Endothelial cell of umbilical vein (primary cell): Measurements from ENCODE around the gene DCAF7. TPM values are rescaled to one million over a fixed set of nuclear protein-coding genes. Genes with fewer than 3 reads are reported as not detected.

ENCODE experiments used
- BruUV-seq: library from RNA; stranded (reverse); fragments of 400-500 nt; replicated peaks from 2 replicates; lab custom pipeline; 2021; lab: Mats Ljungman, UMichigan
- CTCF ChIA-PET: fragments of 300-600, 350-600 bp; sonication (Branson Sonifier 250); formaldehyde crosslinking; loops from one replicate; lab custom pipeline; 2021; ENCODE audit warnings: antibody characterized with exemption, inconsistent platforms; lab: Charles Lee
- POLR2A ChIA-PET: fragments of 300-600, 350-600 bp; sonication (Branson Sonifier 250); formaldehyde crosslinking; loops from one replicate; lab custom pipeline; 2021; ENCODE audit warnings: antibody characterized with exemption, inconsistent platforms; lab: Charles Lee
- DNase-seq: peaks from one replicate; pipeline ENCODE4 v3.0.0-alpha.2; 2011; ENCODE audit warnings: low read depth, low spot score
- FAIRE-seq: peaks from 2 replicates; lab custom pipeline; 2011; peaks lifted over from hg19 to GRCh38; lab: Jason Lieb, UNC
- H2AFZ ChIP-seq: 2 replicates; pipeline ENCODE4 v1.6.0; 2012; ENCODE audit warnings: low read depth, low read length, control low read depth, inconsistent platforms
- H3K27ac ChIP-seq: 2 replicates; pipeline ENCODE4 v1.5.1; 2011; ENCODE audit warnings: low read depth, mild to moderate bottlenecking, control low read depth, low read length, moderate library complexity; ENCODE audit not compliant: insufficient read depth
- H3K27me3 ChIP-seq, 2 experiments: 2 replicates each; pipeline versions ENCODE4 v1.6.0 to v1.6.1; 2011; ENCODE audit warnings: low read length in 2 of 2, mixed read lengths in 1 of 2; ENCODE audit not compliant: control insufficient read depth in 2 of 2, insufficient read depth in 2 of 2
- H3K36me3 ChIP-seq, 2 experiments: 2 replicates in 1 of 2; 3 replicates in 1 of 2; pipeline ENCODE4 v1.5.1; 2011; ENCODE audit warnings: low read length in 2 of 2, mild to moderate bottlenecking in 1 of 2, moderate library complexity in 1 of 2; ENCODE audit not compliant: control insufficient read depth in 2 of 2, insufficient read depth in 2 of 2; ENCODE audit errors: extremely low read depth in 1 of 2
- H3K4me1 ChIP-seq: 3 replicates; pipeline ENCODE4 v1.5.1; 2011; ENCODE audit warnings: mild to moderate bottlenecking, low read length; ENCODE audit not compliant: control insufficient read depth, insufficient read depth; ENCODE audit errors: extremely low read depth
- H3K4me2 ChIP-seq: 2 replicates; pipeline ENCODE4 v1.6.1; 2011; ENCODE audit warnings: low read length, control low read depth, mixed read lengths; ENCODE audit not compliant: insufficient read depth
- H3K4me3 ChIP-seq, 3 experiments: fragments of 200-600 bp in 1 of 3; sonication (generic), shearing (Covaris generic) in 1 of 3; replicated peaks in 1 of 3; 2 replicates each; pipeline ENCODE4 v1.5.1; 2011 to 2016; ENCODE audit warnings: control low read depth in 3 of 3, low read length in 3 of 3, mild to moderate bottlenecking in 2 of 3, inconsistent platforms in 1 of 3, low read depth in 1 of 3, moderate library complexity in 1 of 3; ENCODE audit not compliant: insufficient read depth in 1 of 3
- H3K79me2 ChIP-seq: 2 replicates; pipeline ENCODE4 v1.6.0; 2012; ENCODE audit warnings: low read length, inconsistent platforms; ENCODE audit not compliant: control insufficient read depth, insufficient read depth
- H3K9ac ChIP-seq: replicated peaks from 2 replicates; pipeline ENCODE3; 2011; ENCODE audit warnings: low read length, control low read depth; ENCODE audit not compliant: insufficient read depth; ENCODE audit errors: extremely low read depth
- H3K9me1 ChIP-seq: replicated peaks from 3 replicates; pipeline ENCODE4 v1.6.0; 2011; ENCODE audit warnings: mild to moderate bottlenecking, low read length; ENCODE audit not compliant: control insufficient read depth, insufficient read depth; ENCODE audit errors: extremely low read depth
- H3K9me3 ChIP-seq: replicated peaks from 2 replicates; pipeline ENCODE4 v1.5.1; 2012; ENCODE audit warnings: low read length, inconsistent platforms; ENCODE audit not compliant: control insufficient read depth, insufficient read depth
- H4K20me1 ChIP-seq: replicated peaks from 2 replicates; pipeline ENCODE3; 2011; ENCODE audit warnings: mild to moderate bottlenecking, low read length; ENCODE audit not compliant: control insufficient read depth, insufficient read depth; ENCODE audit errors: extremely low read depth
- CTCF ChIP-seq, 2 donors: IDR thresholded peaks; 1 replicate in 1 of 2; 2 replicates in 1 of 2; pipeline ENCODE4 v1.5.1; 2011; ENCODE audit warnings: low read length in 2 of 2, mild to moderate bottlenecking in 2 of 2, moderate library complexity in 2 of 2, control low read depth in 1 of 2, inconsistent platforms in 1 of 2, low read depth in 1 of 2; ENCODE audit not compliant: insufficient read depth in 1 of 2; ENCODE audit errors: extremely low read depth in 1 of 2
- EZH2 ChIP-seq: IDR thresholded peaks from 2 replicates; pipeline ENCODE4 v1.6.1; 2012; ENCODE audit warnings: borderline replicate concordance, low read depth, mild to moderate bottlenecking, moderate library complexity, low read length, inconsistent platforms; ENCODE audit not compliant: severe bottlenecking
- FOS ChIP-seq: IDR thresholded peaks from 2 replicates; pipeline ENCODE4 v1.6.1; 2011; ENCODE audit warnings: mild to moderate bottlenecking, low read length, moderate library complexity, borderline replicate concordance; ENCODE audit not compliant: insufficient read depth
- GATA2 ChIP-seq: IDR thresholded peaks from 2 replicates; pipeline ENCODE4 v1.7.0; 2011; ENCODE audit warnings: low read depth, mild to moderate bottlenecking, moderate library complexity, mixed read lengths, low read length; ENCODE audit not compliant: insufficient read length, insufficient read depth
- JUN ChIP-seq: IDR thresholded peaks from 2 replicates; pipeline ENCODE4 v1.6.1; 2011; ENCODE audit warnings: borderline replicate concordance, low read depth; ENCODE audit not compliant: insufficient read length, insufficient read depth
- MYC ChIP-seq: IDR thresholded peaks from one replicate; pipeline ENCODE4 v1.6.1; 2011; ENCODE audit warnings: mild to moderate bottlenecking, low read depth, low read length
- POLR2A ChIP-seq: IDR thresholded peaks from 2 replicates; pipeline ENCODE4 v1.6.1; 2012; ENCODE audit warnings: low read depth, mild to moderate bottlenecking, control low read depth, low read length
- POLR2AphosphoS5 ChIP-seq: IDR thresholded peaks from 2 replicates; pipeline ENCODE4 v1.6.1; 2012; ENCODE audit warnings: low read depth, mild to moderate bottlenecking, control low read depth, low read length, moderate library complexity; ENCODE audit not compliant: insufficient read depth
- dilution Hi-C: fragments of 300-500 bp; cut with MboI; formaldehyde crosslinking; loops from one replicate; pipeline ENCODE4 v1.15.0; 2019; ENCODE audit warnings: low sequenced_read_pairs; ENCODE audit not compliant: extremely low pct_ligation_motif_present
- intact Hi-C: fragments of 100-400 bp; cut with micrococcal nuclease; formaldehyde crosslinking; loops from one replicate; pipeline ENCODE4 v1.10.0; 2022
- polyA plus RNA-seq, 4 experiments: library from polyadenylated mRNA; depleted of rRNA in 3 of 4; stranded (reverse) in 3 of 4; unstranded in 1 of 4; fragments of >200 nt; gene quantifications; 2 replicates each; pipeline versions ENCODE4 v1.2.1 to v1.2.3, GENCODE V29; 2011 to 2012; ENCODE audit warnings: missing spikeins in 1 of 4
- total RNA-seq: library from RNA; stranded (reverse); gene quantifications from 2 replicates; pipeline ENCODE4 v1.2.3, GENCODE V29; 2021
- TF ChIP-seq, protein P1 (sequence below): IDR thresholded peaks from 2 replicates; pipeline ENCODE4 v1.6.1; 2011; ENCODE audit not compliant: insufficient read depth, insufficient read length

Gene DCAF7
- total and polyA plus RNA-seq, 2 donors (not counting 3 experiments of a cell fraction or from before 2014, with no cell fraction given): 82.8 to 100 TPM

GRCh38 chr17:63555500-63556156 lies 5.4 kb downstream of the DCAF7 start:
- Histone ChIP-seq H4K20me1 (peaks cover 18% of the 10 kb centered on the region), H3K4me3 (no peak overlapping the region), H3K27me3 (no peaks in the 10 kb centered on the region), H3K36me3 (no peaks in the 10 kb centered on the region), H2AFZ (no peak overlapping the region), H3K27ac (no peak overlapping the region), H3K4me1 (peaks cover 9% of the 10 kb centered on the region), H3K79me2 (peaks cover 95% of the 10 kb centered on the region), H3K9me1 (no peaks in the 10 kb centered on the region), H3K9ac (no peak overlapping the region), H3K9me3 (no peaks in the 10 kb centered on the region), H3K4me2 (no peak overlapping the region)
- DNase-seq (no peak), FAIRE-seq (no peak)
- TF ChIP-seq POLR2A (no peak), JUN (no peak), CTCF (IDR thresholded peaks at IDR 0.05; ENCODE audit: extremely low read depth in 1 of 2, insufficient read depth in 1 of 2, low read depth in 1 of 2, low read length in 2 of 2) (no peak), POLR2AphosphoS5 (no peak), GATA2 (no peak), FOS (no peak), EZH2 (no peak), MYC (no peak)
- TF ChIP-seq, protein P1, sequence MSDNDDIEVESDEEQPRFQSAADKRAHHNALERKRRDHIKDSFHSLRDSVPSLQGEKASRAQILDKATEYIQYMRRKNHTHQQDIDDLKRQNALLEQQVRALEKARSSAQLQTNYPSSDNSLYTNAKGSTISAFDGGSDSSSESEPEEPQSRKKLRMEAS: no peak
- POLR2A ChIA-PET: no interaction called here
- dilution Hi-C loops: no loop called here
- intact Hi-C loops: no loop called here
- CTCF ChIA-PET: interaction anchor here (1.2 to 2.3 kb wide), 2 partner anchors 130 kb away, joined by 3 to 5 read pairs; no protein-coding TSS in a partner anchor
- BruUV-seq: no TSS peak
